ENCODE results near the gene NDUFB7.

Gene NDUFB7

GRCh38 chr19:14571695-14572490 is at the start of gene NDUFB7:
NDUFB7 (minus strand) TSS chr19:14572066; CDS start chr19:14572000, 66 bp downstream.
- peak; percentile 93 for TF ChIP-seq CTCF (IDR thresholded peaks at IDR 0.05)

GRCh38 chr19:14619404-14619803 is 47.5 kb upstream of the NDUFB7 start:
- no peak for TF ChIP-seq CTCF (IDR thresholded peaks at IDR 0.05)

GRCh38 chr19:14616407-14616806 is 44.5 kb upstream of the NDUFB7 start:
- no peak for TF ChIP-seq CTCF (IDR thresholded peaks at IDR 0.05)

GRCh38 chr19:14615623-14616022 is 43.8 kb upstream of the NDUFB7 start:
- TF ChIP-seq CTCF (IDR thresholded peaks at IDR 0.05), result no peak

- TF ChIP-seq CTCF (IDR thresholded peaks at IDR 0.05), result no peak
Measured at GRCh38 chr19:14614099-14614412, 42.2 kb upstream of the NDUFB7 start.

- TF ChIP-seq CTCF (IDR thresholded peaks at IDR 0.05), result no peak
Measured at GRCh38 chr19:14612657-14613056, 40.8 kb upstream of the NDUFB7 start.

- no peak for TF ChIP-seq CTCF (IDR thresholded peaks at IDR 0.05)
Measured at GRCh38 chr19:14611051-14611450, 39.2 kb upstream of the NDUFB7 start.

- TF ChIP-seq CTCF (IDR thresholded peaks at IDR 0.05), result no peak
Measured at GRCh38 chr19:14606627-14607026, 34.8 kb upstream of the NDUFB7 start.

Measured in LNCAP (cell line).